ENCODE measurements around the gene LIMCH1.
"Not testable (repeated sequence)": the region's sequence is repeated elsewhere in the genome, so short reads cannot be mapped to it uniquely, and the experiment has no call there.

The LIMCH1 gene

GRCh38 chr4:41696131-41696530, 158.2 kb downstream of the LIMCH1 start:
- DNase-seq: no peak
- in situ Hi-C loops (cut with MboI; ENCODE audit: low pct_unique_long_range_greater_than_20kb, low sequenced_read_pairs): loop anchor here (25.0 kb wide), 1 partner anchor 191 kb away; no protein-coding TSS in a partner anchor

DNA sequence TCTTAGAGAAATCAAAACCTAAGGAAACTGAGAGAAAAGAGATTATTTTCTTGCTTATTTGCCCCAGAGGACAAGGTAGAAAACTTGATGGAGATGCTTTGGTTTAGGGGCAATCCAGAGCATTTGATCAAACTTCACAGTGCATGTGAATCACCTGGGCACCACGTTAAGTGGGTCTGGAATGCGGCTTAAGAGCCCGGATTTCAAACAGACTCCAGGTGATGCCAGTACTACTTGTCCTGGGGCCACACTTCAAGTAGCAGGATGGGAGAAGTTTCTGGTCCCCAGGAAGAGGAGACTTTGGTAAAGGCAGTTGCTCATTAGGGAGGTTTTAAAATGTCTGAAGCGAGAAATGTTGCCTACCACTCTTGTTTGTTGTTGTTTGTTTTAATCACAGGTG, 158.8 kb downstream of the LIMCH1 start:
- no peak for DNase-seq
- in situ Hi-C loops (cut with MboI; ENCODE audit: low pct_unique_long_range_greater_than_20kb, low sequenced_read_pairs): loop anchor here (25.0 kb wide), 1 partner anchor 191 kb away; no protein-coding TSS in a partner anchor

DNA sequence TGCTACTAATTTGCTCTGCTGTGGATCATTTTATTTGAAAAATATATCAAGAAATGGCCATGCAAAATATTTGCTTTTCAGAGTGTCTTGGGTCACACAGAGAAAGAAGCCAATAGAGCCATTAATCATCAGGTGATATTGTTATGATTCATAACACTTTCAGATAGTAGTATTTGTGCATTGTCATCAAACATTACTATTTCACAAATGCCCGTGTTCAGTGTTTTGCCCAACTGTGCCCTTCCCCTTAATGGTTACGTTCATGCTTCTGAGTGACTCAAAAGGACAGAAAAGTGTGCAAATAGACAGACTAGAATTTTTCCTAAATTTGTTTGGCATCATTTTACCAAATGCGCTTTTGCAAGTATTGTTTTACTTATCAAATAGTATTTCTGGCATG, 164.0 kb downstream of the LIMCH1 start:
- DNase-seq: no peak
- in situ Hi-C loops (cut with MboI; ENCODE audit: low pct_unique_long_range_greater_than_20kb, low sequenced_read_pairs): no loop called here

GRCh38 chr4:41702770-41703169, 164.8 kb downstream of the LIMCH1 start:
- in situ Hi-C loops (cut with MboI; ENCODE audit: low pct_unique_long_range_greater_than_20kb, low sequenced_read_pairs): no loop called here
- no peak for DNase-seq

DNA sequence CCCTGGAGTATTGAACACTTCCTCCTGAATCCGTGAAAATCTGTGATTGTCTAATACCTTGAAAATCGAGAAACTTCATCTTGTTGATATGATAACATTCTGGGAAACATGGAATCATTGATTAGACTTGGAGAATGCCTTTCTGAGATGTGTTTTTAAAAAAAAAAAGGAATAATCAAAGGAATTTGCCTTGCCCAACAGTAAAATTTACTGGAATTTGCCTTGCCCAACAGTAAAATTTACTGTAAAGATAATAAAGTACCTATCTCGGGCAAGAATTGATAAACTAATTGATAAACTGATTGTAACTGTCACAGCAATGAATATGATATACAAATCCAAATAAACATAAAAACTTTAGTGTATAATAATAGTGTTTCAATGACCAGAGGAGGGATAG, 165.8 kb downstream of the LIMCH1 start:
- DNase-seq: no peak
- in situ Hi-C loops (cut with MboI; ENCODE audit: low pct_unique_long_range_greater_than_20kb, low sequenced_read_pairs): no loop called here

- in situ Hi-C loops (cut with MboI; ENCODE audit: low pct_unique_long_range_greater_than_20kb, low sequenced_read_pairs): no loop called here
These were observed 172.0 kb downstream of the LIMCH1 start for GRCh38 chr4:41709844-41710481.

GRCh38 chr4:41711654-41712053, 173.7 kb downstream of the LIMCH1 start:
- DNase-seq; in situ Hi-C loops (cut with MboI; ENCODE audit: low pct_unique_long_range_greater_than_20kb, low sequenced_read_pairs): not testable (repeated sequence)

More at GRCh38 chr4:41709844-41710481, 172.0 kb downstream of the LIMCH1 start:
- no peak for DNase-seq

DNA sequence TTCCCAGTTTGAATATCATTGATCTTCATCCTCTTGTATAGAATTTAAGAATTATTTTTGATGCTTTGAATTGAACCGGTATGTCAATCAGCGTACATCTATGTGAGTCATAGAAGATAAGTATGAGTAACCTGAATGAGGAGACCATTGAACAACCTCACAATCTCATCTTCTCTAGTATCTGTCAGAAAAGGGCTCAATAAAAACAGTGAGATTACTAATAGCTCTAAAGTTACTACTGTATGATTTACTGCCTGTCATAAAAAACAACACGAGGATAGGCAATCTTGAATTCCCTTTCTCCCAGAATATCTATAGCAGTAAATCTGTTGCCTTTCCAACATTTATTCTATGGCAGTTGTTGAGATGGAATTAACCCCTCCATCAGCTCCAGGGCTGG, 174.5 kb downstream of the LIMCH1 start:
- no peak for DNase-seq
- in situ Hi-C loops (cut with MboI; ENCODE audit: low pct_unique_long_range_greater_than_20kb, low sequenced_read_pairs): no loop called here

- in situ Hi-C loops (cut with MboI; ENCODE audit: low pct_unique_long_range_greater_than_20kb, low sequenced_read_pairs): no loop called here
- no peak for DNase-seq
These were observed 175.8 kb downstream of the LIMCH1 start for GRCh38 chr4:41713768-41714167.

- in situ Hi-C loops (cut with MboI; ENCODE audit: low pct_unique_long_range_greater_than_20kb, low sequenced_read_pairs): no loop called here
- no peak for DNase-seq
These were observed 176.5 kb downstream of the LIMCH1 start for GRCh38 chr4:41714364-41715000.

GRCh38 chr4:41715155-41715554, 177.2 kb downstream of the LIMCH1 start:
- in situ Hi-C loops (cut with MboI; ENCODE audit: low pct_unique_long_range_greater_than_20kb, low sequenced_read_pairs): no loop called here
- DNase-seq: no peak

DNA sequence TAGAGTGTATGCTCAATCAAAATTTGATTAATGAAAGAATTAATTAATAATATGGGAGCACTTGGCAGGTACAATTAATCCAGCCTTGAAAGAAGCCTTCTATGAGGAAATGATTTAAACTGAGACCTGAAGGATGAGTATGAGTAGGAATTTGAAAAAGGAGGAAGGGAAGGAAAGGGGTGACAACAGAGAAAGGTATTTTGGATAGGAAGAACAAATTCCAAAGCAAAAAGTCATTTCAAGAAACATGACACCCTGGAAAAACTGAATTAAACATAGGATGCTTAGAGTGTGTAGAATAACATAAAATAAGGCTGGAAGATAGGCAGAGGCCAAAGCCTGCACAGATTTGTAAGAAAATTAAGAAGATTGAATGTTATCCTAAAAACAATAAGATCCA, 180.9 kb downstream of the LIMCH1 start:
- no peak for DNase-seq
- in situ Hi-C loops (cut with MboI; ENCODE audit: low pct_unique_long_range_greater_than_20kb, low sequenced_read_pairs): no loop called here

DNA sequence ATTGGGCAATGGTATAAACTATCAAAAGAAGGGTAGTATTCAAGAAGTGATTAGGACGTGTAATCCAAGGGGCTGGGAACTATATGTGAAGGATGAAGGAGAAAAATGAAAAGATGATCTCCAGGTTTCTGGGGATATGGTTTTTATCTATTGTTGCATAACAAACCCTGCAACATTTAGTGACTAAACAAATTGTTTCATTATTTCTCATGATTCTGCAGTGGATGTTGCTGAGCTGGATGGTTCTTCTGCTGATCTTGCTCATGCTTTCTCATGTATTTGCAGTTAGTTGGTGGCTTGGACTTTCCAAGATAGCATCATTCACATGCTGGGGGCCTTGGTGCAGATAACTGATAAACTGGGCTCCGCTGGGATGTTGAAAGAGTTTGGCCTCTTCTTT, 181.5 kb downstream of the LIMCH1 start:
- in situ Hi-C loops (cut with MboI; ENCODE audit: low pct_unique_long_range_greater_than_20kb, low sequenced_read_pairs): no loop called here
- DNase-seq: no peak

GRCh38 chr4:41722181-41722580, 184.2 kb downstream of the LIMCH1 start:
- in situ Hi-C loops (cut with MboI; ENCODE audit: low pct_unique_long_range_greater_than_20kb, low sequenced_read_pairs): no loop called here
- DNase-seq: no peak

DNA sequence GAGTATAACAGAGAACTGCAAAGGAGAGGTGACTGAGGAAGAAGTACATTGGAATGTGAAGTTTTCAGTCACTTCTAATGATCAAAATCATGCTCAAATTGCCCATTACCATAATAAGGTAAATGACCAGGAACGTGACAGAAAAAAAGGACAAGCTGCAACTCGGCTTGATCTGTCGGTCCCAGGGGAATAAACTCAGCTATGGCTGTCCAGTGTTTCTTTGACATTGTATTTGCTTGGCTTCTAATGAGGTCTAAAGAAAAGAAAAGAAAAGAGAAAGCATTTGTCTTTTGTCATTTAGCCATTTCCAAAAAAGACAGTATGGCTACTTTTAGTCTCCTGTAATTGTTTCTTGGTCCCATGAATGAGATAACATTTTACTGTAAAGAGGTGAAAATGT, 185.3 kb downstream of the LIMCH1 start:
- in situ Hi-C loops (cut with MboI; ENCODE audit: low pct_unique_long_range_greater_than_20kb, low sequenced_read_pairs): no loop called here
- no peak for DNase-seq

DNA sequence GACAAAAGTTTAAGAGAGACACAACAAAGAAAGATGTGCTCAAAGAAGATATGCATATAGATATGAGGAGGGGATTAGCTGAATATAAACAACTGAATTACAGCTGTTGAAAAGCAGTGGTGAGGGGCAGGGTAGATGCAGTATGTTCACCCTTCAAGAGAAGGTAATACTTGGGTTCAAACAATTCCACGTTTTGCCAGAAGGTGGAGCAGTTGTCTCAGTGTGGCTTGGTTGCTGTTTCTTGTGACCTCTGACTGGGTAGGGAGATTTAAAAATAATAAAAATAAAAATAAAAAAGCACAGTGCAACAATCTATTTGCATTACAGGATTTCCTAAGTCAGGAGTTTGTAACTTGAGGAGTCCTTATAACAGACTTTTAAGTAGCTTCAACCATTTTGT, 187.3 kb downstream of the LIMCH1 start:
- DNase-seq: peak; percentile 9
- in situ Hi-C loops (cut with MboI; ENCODE audit: low pct_unique_long_range_greater_than_20kb, low sequenced_read_pairs): no loop called here

DNA sequence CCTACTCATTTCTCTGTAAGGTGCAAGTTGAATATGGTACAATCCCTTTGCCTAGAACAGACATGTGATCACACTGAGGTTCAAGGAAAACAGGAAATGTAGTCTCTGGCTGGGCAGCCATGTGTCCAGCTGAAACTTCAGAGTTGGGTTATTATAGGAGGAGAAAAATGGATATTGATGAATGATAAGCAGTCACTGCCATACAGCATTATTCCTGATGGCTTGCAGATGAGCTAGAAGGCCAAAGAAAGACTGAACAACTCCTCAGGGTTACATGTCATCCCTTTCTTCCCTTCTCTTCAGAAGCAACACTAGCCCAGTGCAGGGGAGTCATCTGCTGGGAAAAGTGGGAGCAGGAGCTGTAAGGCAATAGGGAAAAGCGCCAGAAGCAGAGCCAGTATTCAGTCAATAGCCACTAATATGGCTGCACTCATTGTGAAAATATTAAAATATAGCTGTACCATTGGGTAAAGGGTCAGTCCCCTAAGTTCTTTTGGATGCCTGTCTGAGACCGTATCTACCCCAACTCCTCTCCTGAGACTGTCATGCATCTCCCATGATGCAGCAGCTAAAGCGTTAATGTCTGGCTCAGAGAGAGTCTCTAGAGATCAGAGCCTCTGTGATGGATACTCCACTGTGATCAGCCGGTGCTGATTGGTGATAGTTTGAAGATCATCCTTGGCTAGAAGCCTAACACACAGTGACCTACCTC, 190.1 kb downstream of the LIMCH1 start:
- no peak for DNase-seq
- in situ Hi-C loops (cut with MboI; ENCODE audit: low pct_unique_long_range_greater_than_20kb, low sequenced_read_pairs): no loop called here

DNA sequence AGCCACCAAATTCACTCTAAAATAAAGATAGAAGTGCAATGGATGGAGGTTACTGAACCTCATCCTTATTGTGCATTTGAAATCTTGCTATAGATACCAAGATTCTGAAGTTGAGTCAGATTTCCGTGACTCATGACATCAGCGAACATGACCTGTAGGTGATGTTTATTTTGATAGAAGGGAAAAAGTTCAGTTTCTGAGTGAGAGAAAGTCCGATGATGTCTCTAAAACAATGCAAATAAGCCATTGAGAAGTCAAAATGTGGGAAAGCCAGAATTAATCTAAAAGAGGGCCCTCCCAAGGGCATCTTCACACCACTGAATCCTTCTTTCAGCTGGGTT, 190.6 kb downstream of the LIMCH1 start:
- in situ Hi-C loops (cut with MboI; ENCODE audit: low pct_unique_long_range_greater_than_20kb, low sequenced_read_pairs): no loop called here
- no peak for DNase-seq

GRCh38 chr4:41731569-41732126, 193.7 kb downstream of the LIMCH1 start:
- no peak for DNase-seq
- in situ Hi-C loops (cut with MboI; ENCODE audit: low pct_unique_long_range_greater_than_20kb, low sequenced_read_pairs): no loop called here

- in situ Hi-C loops (cut with MboI; ENCODE audit: low pct_unique_long_range_greater_than_20kb, low sequenced_read_pairs): no loop called here
- DNase-seq: no peak
These were observed 196.4 kb downstream of the LIMCH1 start for GRCh38 chr4:41734371-41734770.
